ENCODE data around the gene ATP6V0A1.

DNA sequence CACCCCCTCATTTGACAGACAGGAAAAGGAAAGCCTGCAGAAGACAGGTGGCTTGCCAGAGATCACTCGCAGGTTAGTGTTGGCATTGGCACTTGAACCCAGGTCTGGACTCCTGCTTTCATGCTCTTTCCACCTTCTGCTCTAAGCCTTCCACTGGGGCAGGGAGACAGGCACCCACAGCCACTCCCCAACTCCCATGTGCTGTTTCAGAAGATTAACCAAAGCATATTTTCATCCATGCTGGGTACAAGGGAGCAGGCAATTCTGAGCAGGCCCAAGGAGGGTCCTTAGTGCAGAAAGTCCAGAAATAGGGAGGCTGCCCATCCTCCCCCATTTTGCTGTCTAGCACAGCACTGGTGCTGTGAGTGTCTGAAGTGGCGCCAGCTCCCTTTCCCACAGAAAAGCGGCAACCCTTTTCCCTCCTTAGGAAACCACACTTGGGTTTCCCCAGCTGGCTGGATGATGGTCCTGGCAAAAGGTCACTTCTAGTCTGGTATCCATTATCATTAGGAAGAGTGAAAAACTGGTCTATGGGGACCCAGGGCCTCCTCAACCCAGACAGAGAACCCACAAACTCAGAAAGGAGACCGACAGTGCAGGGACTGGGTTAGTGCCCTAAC lies 33.6 kb upstream of the ATP6V0A1 start:
- TF ChIP-seq CTCF (IDR thresholded peaks at IDR 0.05), result no peak
- TF ChIP-seq POLR2AphosphoS5 (IDR thresholded peaks at IDR 0.05), result no peak
